Kidney glomerular epithelial cell (primary cell): Measurements from ENCODE around the gene SLC9A5.
A peak's percentile ranks its signal among the peaks of the same experiment; 100 is the strongest.

Experiments
- DNase-seq: peaks from one replicate; lab custom pipeline; 2025; lab: John Stamatoyannopoulos, UW

Gene SLC9A5

GRCh38 chr16:67283039-67283825, 34.5 kb downstream of the SLC9A5 start:
- DNase-seq, result peak; percentile 19

DNA sequence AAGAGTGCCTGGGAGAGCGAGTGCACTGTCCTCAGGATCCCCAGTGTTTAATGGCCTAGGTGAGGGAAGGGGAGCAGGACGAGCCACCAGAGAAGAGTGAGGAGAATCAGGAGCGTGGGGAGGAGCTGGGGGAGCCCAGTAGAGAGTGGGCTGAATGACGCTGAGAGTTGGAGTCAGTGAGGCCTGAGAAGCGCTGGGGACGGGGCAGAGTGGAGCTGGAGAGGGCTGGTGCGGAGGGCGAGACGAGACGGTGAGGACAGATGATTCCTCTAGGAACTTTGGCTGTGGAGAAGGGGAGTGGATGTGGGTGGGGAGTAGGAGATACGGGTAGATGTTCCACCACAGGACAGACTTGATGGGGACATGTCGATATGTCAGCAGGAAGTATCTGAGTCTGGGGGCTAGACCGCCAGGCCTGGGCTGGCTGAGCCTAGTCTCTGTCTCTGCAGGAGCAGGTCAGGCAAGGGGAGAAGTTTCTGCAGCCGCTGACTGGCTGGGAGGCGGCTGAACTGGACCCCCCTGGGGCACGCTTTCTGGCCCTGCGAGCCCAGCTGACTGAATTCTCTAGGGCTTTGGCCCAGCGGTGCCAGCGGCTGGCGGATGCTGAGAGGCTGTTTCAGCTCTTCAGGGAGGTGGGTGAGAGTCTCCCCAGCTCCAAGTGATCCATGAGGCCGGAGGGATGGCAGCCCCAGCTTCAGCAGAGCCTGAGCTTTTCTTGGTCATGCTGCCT, 35.2 kb downstream of the SLC9A5 start:
- no peak for DNase-seq

GRCh38 chr16:67284699-67285646, 36.2 kb downstream of the SLC9A5 start:
- peak; percentile 18 for DNase-seq

GRCh38 chr16:67286441-67287235, 37.9 kb downstream of the SLC9A5 start:
- no peak for DNase-seq

- no peak for DNase-seq
Observed at GRCh38 chr16:67287960-67288359, 39.2 kb downstream of the SLC9A5 start.

DNA sequence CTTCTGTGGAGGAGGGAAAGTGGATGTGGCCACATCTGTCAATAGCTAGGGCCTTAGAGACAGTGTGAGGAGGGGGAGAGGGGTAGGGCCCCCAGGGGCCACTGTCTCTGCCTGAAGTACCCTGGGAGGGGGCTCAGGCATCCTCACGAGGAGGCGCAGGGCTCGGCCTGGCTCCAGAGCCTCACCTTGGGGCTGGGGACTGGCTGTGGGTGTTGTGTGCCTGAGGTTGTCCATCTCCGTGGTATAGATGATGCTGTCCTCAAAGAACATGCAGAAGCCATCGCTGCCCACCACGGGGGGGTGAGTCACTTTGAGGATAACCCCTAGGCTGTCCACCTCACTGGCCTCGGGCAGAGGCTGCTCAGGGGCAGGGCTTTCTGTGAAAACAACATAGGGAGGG, 42.7 kb downstream of the SLC9A5 start:
- no peak for DNase-seq

DNA sequence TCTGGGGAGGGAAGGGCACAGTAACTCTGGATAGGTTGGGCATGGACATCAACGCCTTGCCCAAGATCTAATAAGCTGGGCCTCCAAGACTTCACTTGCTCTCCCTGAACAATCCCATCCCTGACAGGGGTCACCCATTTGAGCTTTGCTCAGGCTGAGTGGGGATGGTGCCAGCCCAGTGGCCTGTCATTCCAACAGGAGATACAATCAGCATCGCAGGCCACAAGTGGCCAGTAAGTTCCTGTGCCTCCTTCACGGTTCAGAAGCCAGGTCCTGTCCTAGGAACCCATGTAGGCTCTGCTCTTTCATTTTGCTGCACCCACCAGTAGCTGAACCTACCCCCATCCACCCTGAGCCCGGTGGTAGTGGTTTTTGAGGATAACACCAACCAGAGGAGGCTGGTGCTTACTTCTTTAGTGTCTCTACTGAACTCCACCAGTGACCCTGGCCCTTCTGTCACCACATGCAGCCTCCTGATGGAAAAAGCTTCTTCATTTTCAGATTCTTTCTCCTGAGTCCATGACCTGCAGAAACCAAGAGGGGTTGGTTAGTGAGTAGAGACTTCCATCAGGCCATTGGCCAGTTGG, 45.5 kb downstream of the SLC9A5 start:
- DNase-seq, result no peak

DNA sequence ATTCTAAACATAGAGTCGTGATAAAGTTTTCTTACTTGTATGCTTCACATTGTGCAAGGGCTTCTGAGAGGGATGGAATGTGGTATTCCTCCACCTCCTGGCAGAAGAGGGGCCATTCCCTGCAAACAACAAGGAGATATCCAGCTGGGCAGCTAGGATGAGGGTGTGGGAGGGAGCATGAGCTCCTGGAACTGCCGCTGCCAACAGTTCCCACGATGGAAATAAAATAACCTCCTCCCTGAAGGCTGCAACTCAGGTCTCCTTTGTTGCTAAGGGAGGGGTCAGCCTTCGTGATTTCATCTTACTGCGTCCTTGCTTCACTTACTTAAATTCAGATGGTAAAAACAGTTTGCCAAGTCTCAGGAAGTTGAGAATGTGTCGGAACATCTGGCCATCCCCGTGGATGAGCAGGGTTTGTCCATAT, 46.2 kb downstream of the SLC9A5 start:
- DNase-seq, result no peak

- peak; percentile 41 for DNase-seq
Observed at GRCh38 chr16:67296420-67296819, 47.6 kb downstream of the SLC9A5 start.

- DNase-seq, result no peak
Observed at GRCh38 chr16:67298277-67298676, 49.5 kb downstream of the SLC9A5 start.

DNA sequence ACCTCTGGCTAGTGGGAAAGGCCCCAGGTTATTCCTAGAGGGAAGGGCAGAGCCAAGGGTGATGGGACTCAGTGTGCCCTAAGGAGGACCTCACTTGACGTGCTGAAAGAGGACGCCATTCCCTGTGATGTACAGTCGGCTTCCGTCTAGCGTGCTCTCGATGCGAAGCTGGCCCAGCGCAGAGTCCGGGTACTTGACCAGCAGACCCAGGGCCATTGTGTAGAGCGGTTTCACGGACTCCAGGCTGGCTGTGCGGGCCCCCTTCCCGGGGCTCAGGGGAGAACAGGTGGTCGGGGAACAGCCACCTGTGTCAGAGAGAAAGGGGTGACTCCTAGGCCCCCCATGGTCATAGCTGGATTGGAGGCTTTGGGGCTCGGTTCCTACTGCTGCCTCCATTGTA, 50.5 kb downstream of the SLC9A5 start:
- no peak for DNase-seq

- DNase-seq, result no peak
Observed at GRCh38 chr16:67301080-67301782, 52.5 kb downstream of the SLC9A5 start.

DNA sequence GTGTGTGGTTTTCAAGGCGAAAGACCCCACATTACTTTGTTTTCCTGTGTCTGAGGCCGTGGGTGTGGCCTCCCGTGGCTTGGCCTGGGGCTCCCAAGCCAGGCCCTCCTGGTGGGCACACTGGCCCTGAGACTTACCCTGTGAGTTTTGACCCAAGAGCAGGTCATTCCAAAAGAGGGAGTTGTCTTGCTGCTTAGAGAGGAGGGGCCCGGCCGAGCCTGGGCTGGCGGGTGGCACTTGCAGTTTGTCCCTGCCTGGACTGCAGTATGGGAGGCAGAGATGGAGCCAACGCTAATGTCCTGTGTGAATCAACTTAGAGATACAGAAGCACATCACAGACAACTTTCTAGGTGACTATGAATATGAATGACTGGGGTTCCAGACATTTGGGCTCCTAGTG, 53.3 kb downstream of the SLC9A5 start:
- DNase-seq, result no peak

DNA sequence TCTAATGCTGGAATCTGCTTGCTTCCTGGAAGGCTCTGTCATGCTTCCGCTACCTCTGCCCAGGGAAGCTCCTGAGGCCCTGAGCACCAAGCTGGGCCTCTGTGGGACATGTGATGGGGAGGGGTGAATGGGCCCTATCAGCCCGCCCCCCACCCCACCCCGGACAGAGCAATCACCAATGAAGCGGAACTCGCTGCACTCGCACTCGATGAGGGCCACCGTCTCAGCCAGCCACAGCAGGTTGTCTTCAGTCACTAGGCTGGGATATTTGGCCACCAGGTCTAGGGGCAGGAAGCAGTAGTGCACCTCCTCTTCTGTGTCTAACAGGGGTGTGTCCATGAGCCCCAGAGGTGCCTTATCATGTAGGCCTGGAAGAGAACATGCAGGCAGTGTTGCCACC, 54.2 kb downstream of the SLC9A5 start:
- DNase-seq, result no peak

DNA sequence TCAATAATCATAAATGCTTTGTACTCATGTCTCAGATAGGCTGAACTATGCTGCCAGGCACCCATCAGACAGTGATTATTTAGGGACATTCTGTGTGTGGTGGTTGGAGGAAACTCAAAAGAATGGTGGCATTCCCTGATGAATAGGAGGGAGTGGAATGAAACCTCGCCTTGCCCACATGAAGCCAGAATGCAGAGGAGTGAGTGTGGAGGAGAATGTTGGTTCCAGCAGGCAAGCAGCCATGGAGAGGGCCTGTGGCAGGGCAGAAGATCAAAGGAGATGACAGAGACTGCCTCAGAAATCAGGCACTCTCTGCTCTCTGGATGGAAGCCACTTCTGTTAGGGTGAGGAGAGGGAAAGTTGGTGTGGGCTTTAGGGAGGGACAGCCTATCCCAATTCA, 55.2 kb downstream of the SLC9A5 start:
- DNase-seq, result peak; percentile 41

- DNase-seq, result no peak
Observed at GRCh38 chr16:67305216-67306071, 56.7 kb downstream of the SLC9A5 start.

GRCh38 chr16:67310561-67310960, 61.8 kb downstream of the SLC9A5 start:
- no peak for DNase-seq

DNA sequence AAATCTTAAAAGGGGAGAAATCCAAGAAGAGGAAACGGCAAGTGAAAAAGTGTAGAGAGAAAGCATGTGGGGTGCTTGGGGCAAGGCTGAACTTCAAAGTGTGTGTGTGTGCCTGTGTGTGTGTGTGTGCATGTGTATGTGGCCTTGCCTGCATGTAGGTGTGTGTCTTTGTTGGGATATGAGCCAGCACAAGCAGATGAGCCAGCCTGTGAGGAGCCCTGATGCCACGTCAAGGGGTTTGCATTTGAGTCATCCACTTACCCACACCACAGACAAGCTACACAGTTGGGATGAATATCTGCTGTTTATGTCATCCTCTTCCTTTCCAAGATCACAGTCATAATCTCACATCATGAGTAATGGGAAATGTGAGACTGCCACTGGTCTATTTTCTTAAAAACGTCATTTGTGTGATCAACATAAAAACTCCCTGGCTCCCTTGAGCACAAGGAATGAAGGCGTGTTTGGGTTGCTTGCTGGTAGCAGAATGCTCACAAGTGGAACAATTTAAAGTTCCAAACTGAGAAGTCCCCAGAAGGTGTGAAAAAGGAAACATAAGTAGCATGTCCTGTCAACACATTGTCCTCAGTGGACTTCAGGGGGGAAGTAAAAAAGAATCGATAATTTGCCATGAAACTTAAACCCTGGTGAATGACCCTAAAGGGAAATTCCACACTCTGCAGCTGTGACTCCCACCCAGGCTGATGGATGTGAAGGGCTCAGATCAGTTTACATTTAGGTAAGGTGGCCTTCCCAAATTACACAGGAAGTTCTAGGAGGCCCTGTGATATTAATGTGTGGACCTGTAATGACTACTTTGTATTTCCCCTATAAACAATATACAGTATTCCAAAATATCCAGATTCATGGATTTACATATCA, 63.1 kb downstream of the SLC9A5 start:
- DNase-seq, result peak; percentile 99
